Right atrium auricular region (tissue), 2 donors: ENCODE results near the gene ZNF273. TPM values are rescaled to one million over a fixed set of nuclear protein-coding genes. Genes with fewer than 3 reads are reported as not detected.
"Not testable (repeated sequence)": the region's sequence is repeated elsewhere in the genome, so short reads cannot be mapped to it uniquely, and the experiment has no call there.

ENCODE experiments used
- DNase-seq: peaks from one replicate; pipeline ENCODE4 v3.0.0-alpha.2; 2019; ENCODE audit warnings: low spot score
- H3K27ac ChIP-seq, 2 donors: fragments of 200-600 bp; sonication (generic); 1 replicate in 1 of 2; 2 replicates in 1 of 2; pipeline ENCODE4 v1.5.1; 2016 to 2019
- H3K27me3 ChIP-seq, 2 donors: fragments of 200-600 bp; sonication (generic); one replicate each; pipeline versions ENCODE4 v1.5.1 to v1.6.0; 2017 to 2019
- H3K36me3 ChIP-seq: fragments of 200-600 bp; sonication (generic); one replicate; pipeline ENCODE4 v1.5.1; 2016
- H3K4me1 ChIP-seq, 2 donors: fragments of 200-600 bp; sonication (generic); one replicate each; pipeline versions ENCODE4 v1.5.1 to v1.6.0; 2017 to 2019
- H3K4me3 ChIP-seq, 2 donors: fragments of 200-600 bp; sonication (generic); 1 replicate in 1 of 2; 2 replicates in 1 of 2; pipeline ENCODE4 v1.5.1; 2017 to 2019; ENCODE audit warnings: mild to moderate bottlenecking in 1 of 2, moderate library complexity in 1 of 2
- H3K9me3 ChIP-seq, 2 donors: fragments of 200-600 bp; sonication (generic); one replicate each; pipeline ENCODE4 v1.5.1; 2019
- total RNA-seq, 2 donors: library from RNA; depleted of rRNA; stranded (reverse); fragments of >200 nt; gene quantifications; one replicate each; pipeline ENCODE4 v1.1.0, GENCODE V29; 2016
- TF ChIP-seq, protein P1 (sequence below), 2 donors: fragments of 200-600 bp; sonication (generic); IDR thresholded peaks; one replicate each; pipeline ENCODE4 v1.5.1; 2019; ENCODE audit warnings: antibody characterized with exemption in 2 of 2

ZNF273 gene
- total RNA-seq, 2 donors from 2014 or later, result 1.1 to 1.6 TPM

DNA sequence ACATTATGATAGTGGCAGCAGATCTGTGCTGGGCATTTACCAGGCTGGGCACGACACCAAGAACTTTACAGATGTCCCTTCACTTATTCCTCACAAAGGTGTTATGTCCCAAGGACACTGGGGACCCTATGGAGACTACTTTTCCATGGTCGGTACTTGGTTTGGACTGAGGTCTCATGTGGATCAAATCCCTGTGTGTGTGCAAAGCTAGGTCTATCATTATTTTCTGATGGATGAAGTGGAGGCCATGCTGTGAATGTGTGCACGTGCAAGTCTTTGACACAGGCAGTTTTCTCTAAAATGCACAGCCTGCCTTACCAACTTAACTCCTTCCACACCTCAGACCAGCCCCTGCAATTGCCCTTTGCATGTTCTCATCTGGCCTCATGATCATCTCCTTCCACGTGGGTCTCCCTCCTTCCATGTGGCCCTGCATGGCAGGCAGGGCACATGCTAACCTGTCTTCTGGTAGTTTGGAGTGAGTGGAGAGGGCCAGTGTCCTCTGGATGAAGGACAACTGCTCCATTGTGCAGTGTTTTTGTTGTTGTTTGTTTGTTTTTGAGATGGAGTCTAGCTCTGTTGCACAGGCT lies 16.0 kb upstream of the ZNF273 start:
- TF ChIP-seq, protein P1, sequence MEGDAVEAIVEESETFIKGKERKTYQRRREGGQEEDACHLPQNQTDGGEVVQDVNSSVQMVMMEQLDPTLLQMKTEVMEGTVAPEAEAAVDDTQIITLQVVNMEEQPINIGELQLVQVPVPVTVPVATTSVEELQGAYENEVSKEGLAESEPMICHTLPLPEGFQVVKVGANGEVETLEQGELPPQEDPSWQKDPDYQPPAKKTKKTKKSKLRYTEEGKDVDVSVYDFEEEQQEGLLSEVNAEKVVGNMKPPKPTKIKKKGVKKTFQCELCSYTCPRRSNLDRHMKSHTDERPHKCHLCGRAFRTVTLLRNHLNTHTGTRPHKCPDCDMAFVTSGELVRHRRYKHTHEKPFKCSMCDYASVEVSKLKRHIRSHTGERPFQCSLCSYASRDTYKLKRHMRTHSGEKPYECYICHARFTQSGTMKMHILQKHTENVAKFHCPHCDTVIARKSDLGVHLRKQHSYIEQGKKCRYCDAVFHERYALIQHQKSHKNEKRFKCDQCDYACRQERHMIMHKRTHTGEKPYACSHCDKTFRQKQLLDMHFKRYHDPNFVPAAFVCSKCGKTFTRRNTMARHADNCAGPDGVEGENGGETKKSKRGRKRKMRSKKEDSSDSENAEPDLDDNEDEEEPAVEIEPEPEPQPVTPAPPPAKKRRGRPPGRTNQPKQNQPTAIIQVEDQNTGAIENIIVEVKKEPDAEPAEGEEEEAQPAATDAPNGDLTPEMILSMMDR (IDR thresholded peaks at IDR 0.05), result no peak
- Histone ChIP-seq H3K27ac (no peak overlapping the region), H3K4me3 (no peak overlapping the region), H3K4me1 (peaks cover 0 to 40% of the 10 kb centered on the region in 2 donors), H3K9me3 (no peaks in the 10 kb centered on the region), H3K27me3 (no peaks in the 10 kb centered on the region), H3K36me3 (no peaks in the 10 kb centered on the region)
- DNase-seq, result peak; percentile 21

DNA sequence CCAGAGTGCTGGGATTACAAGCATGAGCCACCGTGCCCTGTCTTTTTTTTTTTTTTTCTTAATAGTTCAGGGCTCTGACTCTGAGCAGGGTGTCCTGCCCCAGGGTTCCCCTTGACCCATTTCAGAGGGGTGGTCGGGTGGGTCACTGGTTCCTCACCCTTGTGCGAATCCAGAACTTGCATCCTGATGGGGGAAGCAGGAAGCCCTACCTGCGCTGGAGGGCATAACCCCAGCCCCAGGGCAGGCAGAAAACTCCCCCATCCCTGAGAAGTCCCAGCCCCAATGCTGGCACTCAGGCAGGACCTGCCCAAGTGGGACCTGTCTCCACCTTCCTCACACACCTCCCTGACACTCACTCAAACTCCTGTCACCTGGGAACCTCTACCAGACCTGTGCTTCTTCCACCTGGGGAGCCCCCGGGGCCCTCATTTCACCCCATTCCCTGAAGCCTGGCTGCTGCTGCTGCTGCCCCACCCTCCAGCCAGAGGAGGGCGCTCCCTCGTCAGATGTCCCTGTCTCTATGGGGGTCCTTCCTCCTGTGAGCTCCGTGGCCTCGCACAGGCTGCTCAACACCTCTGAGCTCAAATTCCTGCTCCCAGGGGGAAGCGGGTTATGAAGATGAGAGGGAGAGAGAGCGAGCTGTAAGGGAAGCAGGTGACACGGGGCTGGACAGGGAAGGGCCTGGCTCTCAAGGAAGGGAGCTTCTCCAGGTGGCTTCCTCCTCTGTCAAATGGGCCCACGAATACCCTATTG lies 15.1 kb upstream of the ZNF273 start:
- H3K9me3 ChIP-seq, result no peaks in the 10 kb centered on the region
- no peaks in the 10 kb centered on the region for H3K27me3 ChIP-seq
- peak overlapping the region in 1 of 2 donors; percentile 60 for H3K27ac ChIP-seq
- peaks cover 0 to 34% of the 10 kb centered on the region in 2 donors for H3K4me1 ChIP-seq
- no peaks in the 10 kb centered on the region for H3K36me3 ChIP-seq
- peak overlapping the region; percentile 27 to 63 for H3K4me3 ChIP-seq
- TF ChIP-seq, protein P1 (IDR thresholded peaks at IDR 0.05), result peak; percentile 35 to 75
- peak; percentile 58 for DNase-seq

DNA sequence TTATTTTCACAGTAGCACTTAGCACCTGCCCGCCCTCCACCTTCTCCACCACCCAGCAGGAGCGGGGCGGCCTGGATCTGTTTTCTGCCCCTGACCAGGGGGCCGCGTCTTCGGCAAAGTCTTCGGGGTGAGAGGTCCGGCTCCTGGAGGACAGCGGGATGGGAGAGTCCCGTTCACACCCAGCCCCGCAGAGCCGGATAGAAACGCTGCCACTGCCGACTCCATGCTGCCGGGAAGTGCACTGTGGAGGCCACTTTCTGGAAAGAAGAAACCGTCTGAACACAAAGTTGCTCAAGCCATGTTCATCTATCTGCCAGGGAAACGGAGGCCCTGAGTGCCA lies 14.5 kb upstream of the ZNF273 start:
- no peaks in the 10 kb centered on the region for H3K9me3 ChIP-seq
- H3K27ac ChIP-seq, result peak overlapping the region in 1 of 2 donors; percentile 60
- no peak for DNase-seq
- TF ChIP-seq, protein P1 (IDR thresholded peaks at IDR 0.05), result no peak
- H3K4me3 ChIP-seq, result peak overlapping the region; percentile 27 to 63
- H3K36me3 ChIP-seq, result no peaks in the 10 kb centered on the region
- H3K4me1 ChIP-seq, result peaks cover 0 to 34% of the 10 kb centered on the region in 2 donors
- H3K27me3 ChIP-seq, result no peaks in the 10 kb centered on the region

DNA sequence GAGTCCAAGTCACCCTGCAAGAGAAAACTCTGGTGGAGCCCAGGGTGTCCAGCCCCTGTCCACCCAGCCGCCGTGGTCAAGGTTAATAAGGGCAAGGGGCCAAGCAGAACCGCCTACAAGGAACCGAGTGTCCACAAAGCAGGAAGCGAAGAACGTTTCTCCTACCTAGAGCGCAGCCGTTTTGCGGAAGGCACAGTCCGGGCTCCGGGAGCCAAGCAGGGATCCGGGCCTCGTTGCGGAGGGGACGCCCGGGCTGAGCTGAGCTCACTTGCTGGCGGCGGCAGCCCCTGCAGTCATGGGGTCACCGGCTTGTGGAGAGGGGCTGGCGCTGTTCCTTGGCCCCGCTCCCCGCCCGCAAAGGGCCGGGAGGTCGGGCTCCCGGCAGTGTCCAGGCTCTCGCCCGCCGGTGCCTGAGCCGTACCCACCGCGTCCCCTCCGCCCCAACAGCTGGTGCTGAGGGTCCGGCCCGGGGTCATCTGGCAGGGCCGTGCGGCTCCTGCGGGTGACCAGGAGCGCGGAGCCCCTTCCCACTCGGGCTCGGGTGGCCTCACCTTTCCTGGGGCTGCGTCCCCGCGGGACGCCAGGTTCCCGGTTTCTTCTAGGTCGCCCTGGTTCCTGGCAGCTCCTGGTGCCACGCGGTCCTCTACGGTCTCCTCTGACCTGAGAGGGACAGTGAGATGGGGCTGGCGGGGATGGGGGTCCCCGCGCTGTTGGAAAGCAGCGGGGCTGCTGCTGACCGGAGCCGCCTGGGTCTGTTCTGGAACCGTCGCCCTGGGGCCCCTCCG lies 14.0 kb upstream of the ZNF273 start:
- peak; percentile 59 for DNase-seq
- peak overlapping the region in 1 of 2 donors; percentile 60 for H3K27ac ChIP-seq
- no peaks in the 10 kb centered on the region for H3K36me3 ChIP-seq
- H3K9me3 ChIP-seq, result no peaks in the 10 kb centered on the region
- peak overlapping the region; percentile 27 to 63 for H3K4me3 ChIP-seq
- TF ChIP-seq, protein P1 (IDR thresholded peaks at IDR 0.05), result no peak
- H3K4me1 ChIP-seq, result peaks cover 0 to 34% of the 10 kb centered on the region in 2 donors
- no peaks in the 10 kb centered on the region for H3K27me3 ChIP-seq

DNA sequence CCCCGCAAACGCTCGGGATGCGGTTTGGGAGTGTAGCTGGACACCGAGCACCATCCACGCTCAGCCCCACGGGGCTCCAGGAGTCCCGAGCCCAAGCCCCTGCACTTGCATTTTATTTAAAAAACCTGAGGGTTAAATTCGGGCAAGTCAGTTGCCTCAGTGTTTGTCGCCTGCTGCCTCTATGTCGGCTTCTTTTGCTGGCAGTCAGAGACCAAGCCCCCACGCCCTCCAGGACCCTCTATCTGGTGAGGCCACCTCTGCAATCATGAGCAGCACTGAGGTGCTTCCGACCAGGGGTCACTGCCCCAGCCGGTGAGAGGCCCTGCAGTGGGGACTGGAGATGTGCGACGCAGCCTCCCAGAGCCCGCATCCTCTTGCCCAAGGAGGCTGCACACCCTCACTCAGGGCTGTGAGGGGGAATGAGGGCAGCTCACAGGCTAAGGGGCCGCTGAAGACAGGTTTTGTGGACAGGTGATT lies 13.3 kb upstream of the ZNF273 start:
- H3K27me3 ChIP-seq, result no peaks in the 10 kb centered on the region
- no peaks in the 10 kb centered on the region for H3K9me3 ChIP-seq
- H3K4me1 ChIP-seq, result peaks cover 0 to 34% of the 10 kb centered on the region in 2 donors
- peak; percentile 53 for DNase-seq
- TF ChIP-seq, protein P1 (IDR thresholded peaks at IDR 0.05), result no peak
- H3K36me3 ChIP-seq, result no peaks in the 10 kb centered on the region
- peak overlapping the region; percentile 27 to 63 for H3K4me3 ChIP-seq
- H3K27ac ChIP-seq, result no peak overlapping the region

DNA sequence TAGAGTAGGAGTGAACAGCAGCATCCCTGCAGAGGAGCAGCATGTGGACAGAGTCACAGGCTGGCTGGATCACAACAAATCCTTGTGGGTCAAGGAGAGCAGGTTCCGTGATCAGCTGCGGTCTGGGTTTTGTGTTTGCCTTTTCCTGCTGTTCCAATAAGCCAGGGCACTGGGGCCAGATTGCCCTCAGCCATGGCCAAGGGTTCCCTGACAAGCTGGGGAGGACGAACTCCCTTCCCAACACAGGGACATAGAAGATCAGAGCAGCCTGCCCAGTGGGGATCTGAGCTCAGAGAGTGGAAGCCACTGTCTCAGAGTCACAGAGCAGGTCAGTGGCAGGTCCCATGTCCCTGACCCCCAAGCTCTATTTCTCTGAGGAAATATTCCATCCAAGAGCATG lies 12.8 kb upstream of the ZNF273 start:
- not testable (repeated sequence) for H3K36me3 ChIP-seq, H3K27me3 ChIP-seq, H3K9me3 ChIP-seq, H3K27ac ChIP-seq, H3K4me3 ChIP-seq
- DNase-seq, result peak; percentile 57
- H3K4me1 ChIP-seq, result peaks cover 0 to 34% of the 10 kb centered on the region in 2 donors
